Fibroblast of the conjunctiva (primary cell): ENCODE measurements around the gene NT5C1A.

ENCODE experiments used
- DNase-seq: peaks from one replicate; pipeline ENCODE4 v3.0.0-alpha.2; 2010; ENCODE audit warnings: low read depth

The NT5C1A gene

DNA sequence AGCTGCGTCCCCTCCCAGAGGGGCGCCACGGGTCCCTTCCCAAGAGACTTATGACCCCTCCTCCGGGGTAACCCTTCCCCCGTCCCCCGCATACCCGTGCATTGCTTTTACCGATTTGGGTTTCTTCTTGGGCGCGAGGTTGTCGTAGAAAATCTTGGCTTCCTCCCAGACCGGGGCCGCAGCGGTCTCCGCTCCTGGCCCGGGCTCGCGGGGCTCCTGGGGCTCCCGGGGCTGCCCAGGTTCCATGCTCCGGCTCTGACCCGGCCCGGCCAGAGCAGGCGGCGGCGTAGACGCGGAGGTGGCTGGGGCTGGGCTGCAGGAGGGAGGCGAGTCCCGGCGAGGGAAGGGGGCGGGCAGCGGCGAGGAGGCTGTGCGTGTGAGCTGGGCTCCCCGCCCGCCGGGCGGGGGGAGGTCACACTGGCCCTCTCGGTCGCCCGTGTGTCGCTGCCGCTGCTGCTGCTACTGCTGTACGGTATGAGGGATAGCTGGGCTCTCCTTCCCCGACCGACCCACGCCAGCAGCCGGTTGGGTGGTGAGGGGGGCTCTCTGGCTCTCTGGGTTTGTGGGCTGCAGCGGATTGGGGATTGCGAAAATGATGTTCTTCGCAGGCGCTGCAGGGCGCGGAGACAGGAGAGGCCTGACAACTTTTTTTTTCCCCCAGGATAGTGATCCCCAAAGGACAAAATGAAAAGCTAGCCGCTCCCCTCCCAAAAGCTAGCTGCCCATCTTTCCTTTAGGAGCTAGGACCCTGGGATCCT is at the start of gene NT5C1A:
TSS of gene NT5C1A (minus strand) at position 315 of the 758 bp plus-strand sequence. CDS start at position 246, 69 bp downstream.
- DNase-seq, result no peak

DNA sequence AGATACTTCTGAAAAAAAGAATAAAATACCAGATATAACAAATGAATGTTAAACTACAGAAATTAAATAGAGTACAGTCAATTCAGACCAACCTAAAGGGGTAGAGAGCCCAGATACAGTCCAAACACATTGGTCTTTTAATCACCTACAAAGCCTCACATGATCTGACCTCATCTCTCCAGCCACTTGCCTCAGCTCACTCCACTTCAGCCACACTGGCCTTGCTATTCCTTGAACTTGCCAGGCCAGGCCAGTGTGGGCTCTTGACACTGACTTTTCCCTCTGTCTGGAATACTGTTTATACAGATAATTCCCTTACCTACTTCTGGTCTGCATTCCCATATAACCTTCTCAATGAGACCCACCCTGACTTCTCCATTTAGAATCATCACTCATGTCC is 49.8 kb upstream of the NT5C1A start:
- no peak for DNase-seq

DNA sequence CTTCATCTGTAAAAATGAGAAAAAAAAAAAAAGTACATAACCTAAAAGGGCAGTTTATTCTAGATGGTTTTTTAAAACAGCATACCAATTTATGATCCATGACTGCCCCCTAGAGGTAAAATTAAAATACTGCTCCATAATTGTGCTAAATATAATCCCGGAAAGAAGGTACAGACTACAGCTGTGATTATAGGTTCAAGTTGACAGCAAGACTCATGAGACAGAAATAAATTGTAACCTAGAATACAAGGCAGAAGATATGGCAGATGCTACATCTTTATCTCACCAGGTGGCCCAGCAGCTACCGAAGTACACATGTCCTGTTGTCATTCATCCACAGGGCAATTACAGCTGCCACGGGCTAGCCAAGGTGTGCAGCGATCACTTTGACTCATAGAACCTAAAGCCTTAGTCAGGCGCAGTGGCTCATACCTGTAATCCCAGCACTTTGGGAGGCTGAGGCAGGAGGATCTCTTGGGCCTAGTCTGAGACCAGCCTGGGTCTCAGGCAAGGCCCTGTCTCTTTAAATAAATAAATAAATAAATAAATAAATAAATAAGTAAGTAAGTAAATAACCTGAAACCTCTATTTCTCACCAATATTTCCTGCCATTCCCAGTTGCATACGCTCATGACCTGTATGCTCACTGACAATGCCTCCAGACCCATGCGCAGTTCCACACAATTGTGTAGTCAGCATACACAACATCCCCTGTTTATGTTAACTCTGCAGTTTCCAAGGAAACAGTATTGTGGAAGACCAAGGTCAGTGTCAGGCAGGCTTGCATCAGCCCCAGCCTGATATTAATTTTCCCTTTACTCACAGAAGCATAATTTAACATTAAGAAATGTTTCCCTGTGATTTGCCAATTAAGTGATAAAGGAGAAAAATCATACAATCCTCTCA is 48.4 kb upstream of the NT5C1A start:
- DNase-seq, result peak; percentile 34

DNA sequence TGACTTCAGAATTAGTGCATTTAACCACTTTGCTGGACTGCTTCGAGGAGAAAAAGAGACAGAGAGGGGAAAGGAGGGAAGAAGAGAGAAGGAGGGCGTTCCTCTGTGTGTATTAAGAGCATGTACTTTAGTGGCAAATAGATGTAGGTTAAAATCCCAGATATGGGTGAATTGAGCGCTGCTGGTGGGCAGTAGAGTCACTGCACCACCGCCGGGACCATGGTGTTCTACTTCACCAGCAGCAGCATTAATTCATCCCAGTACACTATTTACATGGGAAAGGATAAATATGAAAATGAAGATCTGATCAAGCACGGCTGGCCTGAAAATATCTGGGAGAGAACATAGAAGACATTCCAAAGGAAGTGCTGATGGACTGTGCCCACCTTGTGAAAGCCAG is 45.9 kb upstream of the NT5C1A start:
- DNase-seq, result no peak

DNA sequence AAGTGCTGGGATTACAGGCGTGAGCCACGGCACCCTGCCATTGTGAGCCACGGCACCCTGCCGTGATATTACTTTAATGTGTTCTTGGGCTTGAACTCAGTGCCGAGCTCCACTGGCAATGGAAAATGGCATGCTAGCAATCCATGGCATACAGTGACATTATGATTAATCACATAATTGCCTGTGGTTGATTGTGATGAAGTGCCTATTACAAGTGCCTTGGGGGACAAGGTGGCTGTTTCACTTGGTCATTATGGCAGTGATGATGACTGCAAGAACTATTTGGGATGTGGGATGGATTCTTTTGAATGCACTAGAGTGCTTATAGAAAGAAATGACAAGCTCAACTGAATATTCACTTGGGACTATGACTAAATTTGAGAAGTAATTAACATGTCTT is 41.6 kb upstream of the NT5C1A start:
- no peak for DNase-seq

DNA sequence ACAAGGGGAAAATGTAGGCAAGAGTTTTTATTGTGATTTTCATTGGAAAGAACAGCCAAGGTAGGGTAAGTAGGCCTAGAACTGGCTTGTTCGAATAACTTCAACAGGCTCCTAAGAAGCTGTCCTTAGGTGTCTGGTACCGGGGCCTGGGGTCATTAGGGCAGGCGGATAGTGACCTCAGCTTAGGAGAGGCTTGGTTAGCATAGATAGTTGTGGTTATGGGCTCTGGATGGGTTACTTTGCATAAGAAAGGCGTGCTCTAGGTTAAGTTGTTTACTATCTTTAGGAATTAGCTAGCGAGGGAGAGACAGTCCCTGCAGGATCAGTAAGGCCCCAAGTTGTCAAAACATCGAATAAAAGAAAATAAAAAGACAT is 40.0 kb upstream of the NT5C1A start:
- no peak for DNase-seq

DNA sequence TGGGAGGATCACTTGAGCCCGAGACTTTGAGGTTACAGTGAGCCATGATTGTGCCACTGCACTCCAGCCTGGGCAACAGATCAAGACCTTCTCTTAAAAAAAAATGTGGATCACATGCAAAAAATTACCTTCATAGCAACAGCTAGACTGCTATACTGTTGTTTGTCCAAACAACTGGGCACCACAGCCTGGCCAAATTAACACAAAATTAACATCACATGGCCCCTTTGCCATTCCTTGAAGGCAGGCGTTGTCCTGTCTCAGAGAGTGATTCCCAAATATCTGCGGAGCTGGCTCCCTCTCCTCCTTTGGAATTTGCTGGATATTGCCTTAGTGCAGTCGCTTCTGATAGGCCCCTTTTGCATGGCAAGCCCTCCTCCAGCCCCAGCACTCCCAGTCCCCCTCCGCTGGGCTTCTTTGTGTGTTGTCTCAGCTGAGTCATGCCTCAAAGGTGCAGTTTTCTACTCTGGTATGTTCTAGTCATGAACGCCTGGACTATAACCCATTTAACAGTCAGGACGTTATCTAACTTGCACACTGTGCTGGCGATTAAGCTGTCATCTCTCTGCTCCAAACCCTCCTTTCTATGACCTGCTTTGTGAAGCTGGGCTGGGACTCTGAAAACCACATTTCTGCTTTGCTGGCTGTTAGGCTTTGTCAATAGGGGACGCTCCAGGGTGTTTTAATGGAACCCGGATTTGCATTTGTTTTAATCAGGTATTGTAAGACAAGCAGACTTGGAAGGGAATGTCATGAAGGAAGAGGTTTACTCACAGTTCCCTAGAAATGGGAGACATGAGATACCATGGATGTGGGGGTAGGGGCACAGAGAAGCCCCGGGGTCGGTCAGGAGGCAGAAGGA is 39.4 kb upstream of the NT5C1A start:
- no peak for DNase-seq

DNA sequence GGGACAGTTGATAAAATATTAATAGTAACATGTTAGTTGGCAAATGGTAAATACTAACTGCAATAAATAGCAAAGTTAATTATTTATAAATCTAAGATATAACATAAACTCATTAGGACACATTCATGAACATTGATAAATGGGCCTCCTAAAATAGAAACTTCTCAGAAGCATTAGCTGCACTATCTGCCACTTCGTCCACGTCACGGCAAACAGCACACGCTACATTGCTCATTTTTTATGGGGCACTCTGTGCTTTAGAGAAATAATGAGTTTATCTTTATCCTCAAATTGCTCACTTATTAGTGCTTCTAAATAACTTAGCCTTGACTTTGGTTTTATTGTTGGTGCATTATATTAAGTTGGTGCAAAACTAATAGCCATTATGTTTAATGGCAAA is 35.6 kb upstream of the NT5C1A start:
- DNase-seq, result no peak

DNA sequence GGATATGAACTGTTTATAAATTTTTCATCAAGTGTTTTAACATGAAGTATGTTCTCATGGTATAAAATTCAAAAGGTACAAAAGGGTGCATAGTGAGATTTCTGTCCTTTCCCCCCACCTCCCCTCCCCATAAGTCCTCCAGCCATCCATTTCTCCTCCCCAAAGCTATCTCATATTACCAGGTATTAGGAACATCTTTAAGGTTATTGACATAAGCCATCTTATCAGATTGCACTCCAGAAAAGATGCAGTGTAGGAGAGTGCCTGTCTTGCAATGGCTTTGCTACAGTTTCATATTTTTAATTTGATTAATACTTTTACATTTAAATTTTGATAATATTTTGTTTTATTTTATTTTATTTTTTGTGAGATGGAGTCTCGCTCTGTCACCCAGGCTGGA is 32.9 kb upstream of the NT5C1A start:
- DNase-seq, result no peak

DNA sequence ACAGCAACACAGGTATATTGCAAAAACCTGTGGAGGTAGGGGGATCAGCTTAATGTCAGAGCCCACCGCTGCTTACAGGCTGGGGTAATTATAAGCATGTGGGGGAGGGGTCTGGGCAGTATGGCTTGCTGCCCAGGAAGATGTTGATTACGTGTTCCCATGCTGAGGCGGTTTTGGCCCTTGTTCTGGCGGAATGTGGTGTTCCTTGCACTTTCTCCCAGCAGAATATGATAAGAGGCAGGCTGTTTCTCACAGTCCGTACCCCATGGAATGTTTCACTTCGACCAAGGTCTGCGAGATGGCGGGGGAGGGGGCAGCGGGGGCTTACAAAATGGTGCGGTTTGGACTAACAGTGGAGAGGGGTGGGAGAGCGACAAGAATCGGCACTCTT is 29.1 kb upstream of the NT5C1A start:
- DNase-seq, result no peak

DNA sequence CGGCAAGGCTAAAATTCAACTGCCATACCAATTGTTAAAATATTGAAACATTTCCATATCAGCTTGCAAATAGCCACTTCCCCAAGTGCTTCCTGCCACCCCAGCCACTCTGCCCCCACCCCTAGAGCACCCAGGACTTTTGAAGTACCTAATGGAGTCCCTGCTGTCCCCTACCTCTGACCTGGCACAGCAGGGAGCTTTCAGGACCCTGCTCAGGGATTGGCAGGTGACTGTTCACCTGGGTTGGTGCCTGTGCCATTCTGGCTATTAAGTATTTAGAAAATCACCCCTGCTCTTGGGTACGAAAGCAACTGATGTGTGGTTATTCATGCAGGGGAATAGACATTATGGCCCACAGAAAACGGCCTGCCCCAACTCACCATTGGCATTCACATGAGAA is 28.4 kb upstream of the NT5C1A start:
- no peak for DNase-seq

DNA sequence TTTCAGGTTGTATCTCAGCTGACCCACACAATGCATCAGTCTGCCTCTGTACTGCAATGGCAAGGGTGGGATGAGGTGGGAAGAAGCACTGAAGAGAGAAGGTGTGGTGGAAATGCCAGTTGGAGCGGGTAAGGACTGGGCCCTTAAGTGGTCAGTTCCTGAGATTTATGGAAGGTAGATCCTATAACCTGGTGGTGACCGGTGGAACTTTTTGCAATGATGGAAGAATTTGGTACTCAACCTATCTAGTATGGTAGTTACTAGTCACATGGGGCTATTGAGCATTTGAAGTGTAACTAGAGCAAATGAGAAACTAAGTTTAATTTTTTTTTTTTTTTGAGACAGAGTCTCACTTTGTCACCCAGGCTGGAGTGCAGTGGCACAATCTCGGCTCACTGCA is 27.5 kb upstream of the NT5C1A start:
- DNase-seq, result no peak

DNA sequence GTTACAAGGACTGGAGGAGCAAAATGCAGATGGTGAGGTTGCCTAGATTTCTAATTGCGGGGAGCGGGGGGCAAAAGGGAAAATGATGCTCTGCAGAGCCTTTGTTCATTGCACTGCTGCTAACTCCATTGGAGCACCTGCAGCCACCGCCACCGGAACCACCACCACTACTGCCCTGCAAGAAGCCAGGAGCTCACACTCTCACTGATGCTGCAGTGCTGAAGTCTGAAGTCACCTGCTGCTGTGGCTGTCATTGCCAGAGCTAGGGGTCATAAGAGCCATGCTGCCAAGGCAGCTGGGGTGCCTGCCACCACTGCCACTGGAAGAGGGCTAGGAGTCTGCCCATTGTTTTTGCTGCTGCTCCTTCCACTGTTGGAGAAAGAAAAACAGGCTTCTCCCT is 26.7 kb upstream of the NT5C1A start:
- no peak for DNase-seq

DNA sequence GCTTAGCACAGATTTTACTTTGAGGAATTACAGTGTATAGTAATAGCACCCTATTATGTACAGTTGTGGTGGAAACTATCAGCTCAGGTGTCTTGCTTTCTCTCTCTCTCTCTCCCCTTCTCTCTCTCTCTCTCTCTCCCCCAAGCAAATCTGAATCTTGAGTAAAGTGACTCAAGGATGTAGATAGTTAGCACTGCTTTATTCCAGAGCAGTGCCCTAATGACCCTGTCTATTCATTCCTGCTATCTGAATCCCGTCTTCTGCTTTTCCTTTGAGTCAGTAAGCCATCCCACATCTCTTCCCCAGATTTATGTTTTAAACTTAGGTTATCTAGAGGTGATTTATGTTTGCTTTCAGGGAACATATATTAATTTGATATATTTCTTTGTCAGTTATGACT is 24.5 kb upstream of the NT5C1A start:
- DNase-seq, result no peak

DNA sequence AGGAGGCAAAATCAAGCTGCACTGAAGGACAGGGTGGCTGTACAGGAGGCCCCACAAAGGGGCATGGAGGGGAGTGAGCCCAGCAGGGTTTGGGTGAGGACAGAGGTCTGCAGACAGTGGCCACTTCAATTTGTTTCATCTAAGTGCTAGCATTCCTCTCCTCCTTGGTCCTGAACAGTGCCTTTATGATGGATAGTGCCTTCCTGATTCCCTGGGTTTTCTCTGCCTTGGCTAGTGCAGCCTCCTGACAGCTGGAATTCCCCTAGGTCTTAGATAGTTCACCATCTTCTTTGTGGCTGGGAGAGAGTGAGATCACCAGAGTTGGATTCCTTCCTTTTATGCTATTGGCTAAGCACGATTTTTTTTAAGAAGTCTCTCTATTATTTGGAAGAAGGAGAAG is 23.1 kb upstream of the NT5C1A start:
- DNase-seq, result no peak

DNA sequence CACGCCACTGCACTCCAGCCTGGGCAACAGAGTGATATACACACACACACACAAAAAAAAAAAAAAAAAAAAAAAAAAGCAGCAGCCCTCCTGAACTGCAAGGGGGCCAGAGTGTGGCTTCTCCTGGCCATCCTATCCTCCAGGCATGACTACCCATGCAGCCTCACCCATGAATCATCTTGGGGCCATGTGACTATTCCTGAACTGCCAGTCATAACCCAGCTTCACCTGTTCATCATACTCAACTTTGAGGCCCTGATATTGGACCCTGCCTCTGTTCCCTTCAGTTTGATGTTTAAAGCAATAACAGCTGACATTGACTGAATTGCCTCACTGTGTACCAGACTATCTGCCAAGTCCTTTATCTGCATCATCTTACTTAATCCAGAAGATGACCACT is 22.1 kb upstream of the NT5C1A start:
- DNase-seq, result no peak

DNA sequence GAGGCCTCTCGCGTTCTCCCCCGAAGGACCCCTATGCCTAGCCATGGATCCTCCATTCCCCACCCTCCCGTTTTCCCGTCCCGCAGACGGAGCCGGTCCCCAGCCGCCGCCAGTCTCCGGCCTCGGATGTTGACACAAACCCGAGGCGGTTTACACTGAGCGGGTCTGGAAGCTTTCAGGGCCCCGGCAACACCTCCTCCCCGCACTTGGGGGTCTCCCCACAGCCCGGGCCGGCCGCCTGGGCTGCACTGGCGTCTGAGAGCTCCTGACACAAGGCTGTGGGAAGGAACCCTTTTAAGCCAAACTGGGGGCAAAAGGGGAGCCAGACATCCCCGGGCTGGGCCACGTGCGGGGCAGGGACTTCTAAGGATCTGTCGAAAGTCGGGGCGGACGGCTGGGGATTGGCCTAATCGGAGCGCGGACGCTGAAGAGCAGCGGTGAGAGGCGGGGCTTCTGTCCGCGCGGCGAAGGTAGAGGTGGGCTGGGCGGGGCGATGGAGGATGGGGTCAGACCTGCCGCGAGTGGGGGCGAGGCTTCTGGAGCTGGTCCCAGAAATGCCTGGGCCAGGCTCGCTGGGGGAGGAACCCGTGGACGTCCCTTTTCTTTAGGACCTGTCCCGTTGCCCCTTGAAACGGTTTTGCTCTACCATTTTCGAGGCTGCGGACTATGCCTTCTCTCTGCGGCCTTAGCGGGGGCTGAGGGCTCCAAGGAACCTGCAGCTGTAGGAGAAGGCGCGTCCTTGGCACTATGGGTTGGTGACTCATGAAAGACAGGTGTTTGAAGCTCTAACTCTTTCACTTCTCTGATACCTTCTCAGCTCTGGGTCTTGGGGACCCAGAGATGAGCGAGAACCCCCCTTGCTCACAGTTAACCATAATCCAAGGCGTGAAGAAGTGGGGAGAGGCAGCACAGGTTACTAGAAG is 20.5 kb upstream of the NT5C1A start:
- DNase-seq, result no peak

DNA sequence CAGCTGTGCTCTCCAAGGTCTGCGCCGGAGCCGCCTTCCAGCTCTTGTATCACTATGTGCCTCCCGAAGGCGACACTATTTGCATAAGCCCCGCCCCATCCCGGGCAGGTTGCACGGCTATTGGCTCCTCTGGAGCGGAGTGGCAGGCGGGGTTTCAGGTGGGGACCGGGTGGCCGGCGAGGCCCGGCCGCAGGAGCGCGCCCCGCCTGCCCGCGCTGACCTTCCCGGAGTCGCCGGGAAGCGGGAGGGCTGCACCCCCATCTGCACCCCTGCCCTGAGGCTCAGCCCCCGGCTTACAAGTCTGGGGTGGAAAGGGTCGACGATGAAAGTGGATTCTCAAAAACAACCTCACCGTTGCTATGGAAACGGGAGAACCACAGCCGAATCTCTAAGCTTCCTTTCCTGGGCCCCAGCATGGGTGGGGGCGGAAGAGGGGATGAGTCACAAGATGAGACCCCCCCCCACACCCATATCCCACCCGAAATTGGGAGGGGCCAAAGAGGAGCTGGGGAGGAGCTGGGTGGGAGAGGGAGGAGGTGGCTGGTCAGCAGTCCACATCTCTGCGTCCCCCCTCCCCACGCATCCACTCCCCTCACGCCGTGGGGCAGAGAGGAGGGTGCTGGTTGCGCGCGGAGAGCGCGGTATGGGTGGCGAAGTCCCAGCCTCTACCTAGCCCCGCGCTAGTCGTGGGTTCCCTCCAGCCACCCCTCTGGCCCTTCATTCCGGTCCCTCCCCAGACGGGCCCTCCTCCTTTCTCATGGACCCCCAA is 19.7 kb upstream of the NT5C1A start, which contains the start of gene HPCAL4:
TSS of gene HPCAL4 (minus strand) at position 51 of the 769 bp plus-strand sequence. CDS start 6,830 bp downstream, outside the sequence.
- peak; percentile 10 for DNase-seq

DNA sequence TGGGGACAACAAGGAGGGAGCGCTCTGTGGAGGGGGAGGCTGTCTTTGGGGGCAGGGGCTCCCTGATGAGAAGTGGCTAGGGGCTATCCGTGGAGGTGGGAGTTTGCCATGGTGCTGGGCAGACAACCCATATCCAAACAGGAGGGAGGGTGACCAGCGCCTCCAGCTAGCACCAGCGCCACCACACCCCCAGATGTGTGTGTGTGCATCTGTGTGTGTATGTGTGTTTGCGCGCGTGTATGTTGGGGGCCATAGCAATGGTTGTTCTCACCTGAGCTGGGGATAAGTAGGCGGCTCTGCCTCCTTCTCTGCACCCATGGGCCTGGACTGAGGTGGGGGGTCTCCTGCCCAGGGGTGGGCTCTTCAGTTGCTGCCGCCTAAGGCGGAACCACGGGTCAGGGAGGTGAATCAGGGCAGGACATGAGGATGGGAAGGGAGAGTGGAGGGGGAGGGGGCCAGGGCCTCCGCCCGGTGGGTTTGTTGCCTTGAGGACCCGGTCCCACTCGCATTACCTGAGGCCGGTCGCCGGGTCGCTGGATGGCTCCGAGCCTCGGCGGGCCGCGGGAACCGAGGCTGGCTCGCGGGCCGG is 19.0 kb upstream of the NT5C1A start:
- no peak for DNase-seq

DNA sequence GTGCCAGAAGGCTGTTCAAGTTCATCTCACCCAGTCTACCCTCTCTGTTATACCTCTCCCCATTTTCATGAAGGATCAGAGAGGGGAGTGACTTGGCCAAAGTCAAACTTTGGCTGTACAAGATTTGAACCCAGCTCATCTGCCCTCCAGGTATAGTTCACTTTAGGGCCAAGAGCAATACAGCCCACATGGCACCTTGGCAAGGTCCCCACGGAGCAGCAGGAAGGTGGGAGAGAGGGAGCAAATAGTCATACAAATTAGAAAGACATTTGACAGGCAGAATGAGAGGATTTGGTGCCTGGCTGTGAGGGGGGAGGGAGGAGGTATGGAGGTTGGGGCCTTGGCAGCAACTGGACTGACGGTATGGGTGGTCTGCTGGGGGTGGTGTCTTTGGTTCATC is 18.3 kb upstream of the NT5C1A start:
- DNase-seq, result no peak
